WTC11 (cell line): ENCODE measurements around the gene FAM124A. TPM values are rescaled to one million over a fixed set of nuclear protein-coding genes. Genes with fewer than 3 reads are reported as not detected.
A peak's percentile ranks its signal among the peaks of the same experiment; 100 is the strongest.

Experiments used
- ATAC-seq: fragments of 200-7000 bp; cut with Tn5 transposase; 2 replicates; pipeline ENCODE4 v1.10.0; 2021; ENCODE audit warnings: mild to moderate bottlenecking, moderate library complexity
- CTCF ChIA-PET: fragments of 300-600 bp; sonication (Branson Sonifier 250); formaldehyde crosslinking; loops from one replicate; lab custom pipeline; 2021; ENCODE audit warnings: antibody characterized with exemption; lab: Charles Lee
- POLR2A ChIA-PET: fragments of 350-600 bp; sonication (Branson Sonifier 250); formaldehyde crosslinking; loops from one replicate; lab custom pipeline; 2021; ENCODE audit warnings: antibody characterized with exemption; lab: Charles Lee
- DNase-seq: peaks from one replicate; pipeline ENCODE4 v3.0.0; 2021; ENCODE audit warnings: low spot score
- H3K27ac Mint-ChIP-seq: 2 replicates; pipeline ENCODE4 v1.8.0; 2021; ENCODE audit warnings: mixed read lengths
- H3K27me3 Mint-ChIP-seq: 2 replicates; pipeline ENCODE4 v1.8.0; 2021; ENCODE audit warnings: low read depth, mild to moderate bottlenecking, moderate library complexity, mixed read lengths
- H3K36me3 Mint-ChIP-seq: 2 replicates; pipeline ENCODE4 v1.8.0; 2021; ENCODE audit warnings: mixed read lengths
- H3K4me1 Mint-ChIP-seq: 2 replicates; pipeline ENCODE4 v1.8.0; 2022; ENCODE audit warnings: mixed read lengths
- H3K4me3 Mint-ChIP-seq: 2 replicates; pipeline ENCODE4 v1.8.0; 2021; ENCODE audit warnings: mild to moderate bottlenecking, moderate library complexity, mixed read lengths
- H3K9me3 Mint-ChIP-seq: 2 replicates; pipeline ENCODE4 v1.8.0; 2021; ENCODE audit warnings: mixed read lengths
- CREB1 ChIP-seq: sonication (generic); formaldehyde crosslinking; IDR thresholded peaks from 2 replicates; pipeline ENCODE4 v1.8.0; 2023; ENCODE audit warnings: mild to moderate bottlenecking, missing genetic modification reagents
- EMX1 ChIP-seq: fragments of 250-450 bp; sonication (Bioruptor Pico); IDR thresholded peaks from 2 replicates; pipeline ENCODE4 v1.8.0; 2021; ENCODE audit warnings: mild to moderate bottlenecking
- ESRRA ChIP-seq: sonication (generic); formaldehyde crosslinking; IDR thresholded peaks from 2 replicates; pipeline ENCODE4 v1.8.1; 2022; ENCODE audit warnings: mild to moderate bottlenecking, missing genetic modification reagents, borderline replicate concordance
- GRHL2 ChIP-seq: fragments of 250-450 bp; sonication (Bioruptor Pico); IDR thresholded peaks from 2 replicates; pipeline ENCODE4 v1.8.0; 2022; ENCODE audit warnings: mild to moderate bottlenecking, moderate library complexity; ENCODE audit not compliant: insufficient replicate concordance, severe bottlenecking
- SMAD4 ChIP-seq: sonication (generic); formaldehyde crosslinking; IDR thresholded peaks from 2 replicates; pipeline ENCODE4 v1.8.0; 2022; ENCODE audit warnings: mild to moderate bottlenecking, missing genetic modification reagents
- TEAD1 ChIP-seq: sonication (generic); formaldehyde crosslinking; IDR thresholded peaks from 2 replicates; pipeline ENCODE4 v1.8.0; 2022; ENCODE audit warnings: mild to moderate bottlenecking, missing genetic modification reagents
- TP53 ChIP-seq: sonication (generic); formaldehyde crosslinking; IDR thresholded peaks from 2 replicates; pipeline ENCODE4 v1.8.1; 2023; ENCODE audit warnings: mild to moderate bottlenecking, missing genetic modification reagents
- ZNF219 ChIP-seq: sonication (generic); formaldehyde crosslinking; IDR thresholded peaks from 2 replicates; pipeline ENCODE4 v1.8.0; 2023; ENCODE audit warnings: missing genetic modification reagents, mild to moderate bottlenecking, borderline replicate concordance
- ZNF671 ChIP-seq: fragments of 250-450 bp; sonication (Bioruptor Pico); IDR thresholded peaks from 2 replicates; pipeline ENCODE4 v1.8.0; 2021; ENCODE audit warnings: mild to moderate bottlenecking
- total RNA-seq: library from RNA; stranded (reverse); gene quantifications from 3 replicates; pipeline ENCODE4 v1.2.3, GENCODE V29; 2021
- TF ChIP-seq, protein P1 (sequence below): sonication (generic); formaldehyde crosslinking; conservative IDR thresholded peaks from 2 replicates; pipeline ENCODE4 v1.8.1; 2023; ENCODE audit warnings: mild to moderate bottlenecking, low read depth, missing genetic modification reagents, moderate library complexity
- TF ChIP-seq, protein P2 (sequence below): fragments of 250-450 bp; sonication (Bioruptor Pico); IDR thresholded peaks from 2 replicates; pipeline ENCODE4 v1.9.0; 2021; ENCODE audit warnings: mild to moderate bottlenecking
- TF ChIP-seq, protein P3 (sequence below): sonication (generic); formaldehyde crosslinking; IDR thresholded peaks from 2 replicates; pipeline ENCODE4 v1.8.1; 2023; ENCODE audit warnings: mild to moderate bottlenecking, missing genetic modification reagents
- TF ChIP-seq, protein P4 (sequence below): sonication (generic); formaldehyde crosslinking; IDR thresholded peaks from 2 replicates; pipeline ENCODE4 v1.8.1; 2022; ENCODE audit warnings: low read depth, mild to moderate bottlenecking, moderate library complexity, missing genetic modification reagents, borderline replicate concordance

The FAM124A gene
- total RNA-seq, 1 experiment from 2014 or later = 45.8 TPM

DNA sequence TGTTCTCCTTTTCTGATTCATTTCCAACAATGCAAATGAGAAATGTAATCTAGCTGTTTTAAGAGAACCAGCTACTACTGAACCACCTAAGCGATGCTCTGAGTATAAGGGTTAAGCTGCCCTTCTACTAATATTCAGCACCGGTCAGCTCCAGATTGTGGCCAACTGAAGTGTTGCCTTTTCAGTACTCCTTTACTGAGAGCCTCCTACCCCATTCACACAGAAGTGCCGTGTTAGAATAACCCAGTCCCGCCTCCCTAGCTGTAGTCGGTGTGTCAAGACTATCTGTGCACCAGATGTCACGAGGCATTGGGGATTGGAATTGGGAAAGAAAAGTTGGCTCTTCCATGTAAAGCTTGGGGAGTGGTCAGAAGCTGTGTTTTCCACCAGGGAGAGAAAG lies 45.4 kb downstream of the FAM124A start (continued):
- TF ChIP-seq, protein P1, sequence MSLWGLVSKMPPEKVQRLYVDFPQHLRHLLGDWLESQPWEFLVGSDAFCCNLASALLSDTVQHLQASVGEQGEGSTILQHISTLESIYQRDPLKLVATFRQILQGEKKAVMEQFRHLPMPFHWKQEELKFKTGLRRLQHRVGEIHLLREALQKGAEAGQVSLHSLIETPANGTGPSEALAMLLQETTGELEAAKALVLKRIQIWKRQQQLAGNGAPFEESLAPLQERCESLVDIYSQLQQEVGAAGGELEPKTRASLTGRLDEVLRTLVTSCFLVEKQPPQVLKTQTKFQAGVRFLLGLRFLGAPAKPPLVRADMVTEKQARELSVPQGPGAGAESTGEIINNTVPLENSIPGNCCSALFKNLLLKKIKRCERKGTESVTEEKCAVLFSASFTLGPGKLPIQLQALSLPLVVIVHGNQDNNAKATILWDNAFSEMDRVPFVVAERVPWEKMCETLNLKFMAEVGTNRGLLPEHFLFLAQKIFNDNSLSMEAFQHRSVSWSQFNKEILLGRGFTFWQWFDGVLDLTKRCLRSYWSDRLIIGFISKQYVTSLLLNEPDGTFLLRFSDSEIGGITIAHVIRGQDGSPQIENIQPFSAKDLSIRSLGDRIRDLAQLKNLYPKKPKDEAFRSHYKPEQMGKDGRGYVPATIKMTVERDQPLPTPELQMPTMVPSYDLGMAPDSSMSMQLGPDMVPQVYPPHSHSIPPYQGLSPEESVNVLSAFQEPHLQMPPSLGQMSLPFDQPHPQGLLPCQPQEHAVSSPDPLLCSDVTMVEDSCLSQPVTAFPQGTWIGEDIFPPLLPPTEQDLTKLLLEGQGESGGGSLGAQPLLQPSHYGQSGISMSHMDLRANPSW (CRISPR knock-in tag) = no peak
- no peak for TF ChIP-seq SMAD4 (CRISPR knock-in tag)
- no peak for TF ChIP-seq ESRRA

DNA sequence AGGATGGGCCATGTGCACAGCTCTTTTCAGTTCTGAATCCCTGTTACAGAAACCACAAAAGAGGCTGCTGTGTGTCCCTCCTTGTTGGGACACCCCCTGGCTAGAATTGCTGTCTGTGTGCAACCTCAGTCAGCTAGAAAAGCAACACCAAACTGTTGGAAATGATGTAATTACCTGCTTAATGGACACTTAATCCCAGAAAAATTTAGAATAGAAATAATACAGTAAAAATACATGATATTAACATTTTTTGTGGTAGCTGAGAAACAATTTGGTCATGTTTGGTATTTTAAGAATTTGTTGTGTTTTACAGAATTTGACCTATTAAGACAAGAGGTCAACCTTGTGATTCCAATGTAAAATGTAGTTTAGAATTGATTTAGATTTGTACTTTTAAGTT lies 46.8 kb downstream of the FAM124A start:
- no peak for ATAC-seq
- Mint-ChIP-seq H3K36me3 (peaks cover 24% of the 10 kb centered on the region), H3K27ac (peak overlapping the region; percentile 64; the same call in 1 of the 2 replicates), H3K9me3 (no peaks in the 10 kb centered on the region), H3K4me1 (peaks cover 40% of the 10 kb centered on the region), H3K4me3 (no peak overlapping the region), H3K27me3 (no peaks in the 10 kb centered on the region)
- ChIA-PET POLR2A (no interaction called here), CTCF (interaction anchor here (0.9 to 2.7 kb wide), 6 partner anchors 17 to 148 kb away, joined by 3 to 25 read pairs (median 4); no protein-coding TSS in a partner anchor)
- DNase-seq = no peak
- TF ChIP-seq GRHL2 (CRISPR knock-in tag) (no peak), TP53 (CRISPR knock-in tag) (no peak), ZNF671 (CRISPR knock-in tag) (no peak), CREB1 (CRISPR knock-in tag) (no peak), TEAD1 (CRISPR knock-in tag) (no peak), ZNF219 (CRISPR knock-in tag) (no peak), EMX1 (CRISPR knock-in tag) (no peak)
- TF ChIP-seq, protein P2, sequence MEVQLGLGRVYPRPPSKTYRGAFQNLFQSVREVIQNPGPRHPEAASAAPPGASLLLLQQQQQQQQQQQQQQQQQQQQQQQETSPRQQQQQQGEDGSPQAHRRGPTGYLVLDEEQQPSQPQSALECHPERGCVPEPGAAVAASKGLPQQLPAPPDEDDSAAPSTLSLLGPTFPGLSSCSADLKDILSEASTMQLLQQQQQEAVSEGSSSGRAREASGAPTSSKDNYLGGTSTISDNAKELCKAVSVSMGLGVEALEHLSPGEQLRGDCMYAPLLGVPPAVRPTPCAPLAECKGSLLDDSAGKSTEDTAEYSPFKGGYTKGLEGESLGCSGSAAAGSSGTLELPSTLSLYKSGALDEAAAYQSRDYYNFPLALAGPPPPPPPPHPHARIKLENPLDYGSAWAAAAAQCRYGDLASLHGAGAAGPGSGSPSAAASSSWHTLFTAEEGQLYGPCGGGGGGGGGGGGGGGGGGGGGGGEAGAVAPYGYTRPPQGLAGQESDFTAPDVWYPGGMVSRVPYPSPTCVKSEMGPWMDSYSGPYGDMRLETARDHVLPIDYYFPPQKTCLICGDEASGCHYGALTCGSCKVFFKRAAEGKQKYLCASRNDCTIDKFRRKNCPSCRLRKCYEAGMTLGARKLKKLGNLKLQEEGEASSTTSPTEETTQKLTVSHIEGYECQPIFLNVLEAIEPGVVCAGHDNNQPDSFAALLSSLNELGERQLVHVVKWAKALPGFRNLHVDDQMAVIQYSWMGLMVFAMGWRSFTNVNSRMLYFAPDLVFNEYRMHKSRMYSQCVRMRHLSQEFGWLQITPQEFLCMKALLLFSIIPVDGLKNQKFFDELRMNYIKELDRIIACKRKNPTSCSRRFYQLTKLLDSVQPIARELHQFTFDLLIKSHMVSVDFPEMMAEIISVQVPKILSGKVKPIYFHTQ (CRISPR knock-in tag) = no peak
- TF ChIP-seq, protein P3, sequence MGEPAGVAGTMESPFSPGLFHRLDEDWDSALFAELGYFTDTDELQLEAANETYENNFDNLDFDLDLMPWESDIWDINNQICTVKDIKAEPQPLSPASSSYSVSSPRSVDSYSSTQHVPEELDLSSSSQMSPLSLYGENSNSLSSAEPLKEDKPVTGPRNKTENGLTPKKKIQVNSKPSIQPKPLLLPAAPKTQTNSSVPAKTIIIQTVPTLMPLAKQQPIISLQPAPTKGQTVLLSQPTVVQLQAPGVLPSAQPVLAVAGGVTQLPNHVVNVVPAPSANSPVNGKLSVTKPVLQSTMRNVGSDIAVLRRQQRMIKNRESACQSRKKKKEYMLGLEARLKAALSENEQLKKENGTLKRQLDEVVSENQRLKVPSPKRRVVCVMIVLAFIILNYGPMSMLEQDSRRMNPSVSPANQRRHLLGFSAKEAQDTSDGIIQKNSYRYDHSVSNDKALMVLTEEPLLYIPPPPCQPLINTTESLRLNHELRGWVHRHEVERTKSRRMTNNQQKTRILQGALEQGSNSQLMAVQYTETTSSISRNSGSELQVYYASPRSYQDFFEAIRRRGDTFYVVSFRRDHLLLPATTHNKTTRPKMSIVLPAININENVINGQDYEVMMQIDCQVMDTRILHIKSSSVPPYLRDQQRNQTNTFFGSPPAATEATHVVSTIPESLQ = no peak

DNA sequence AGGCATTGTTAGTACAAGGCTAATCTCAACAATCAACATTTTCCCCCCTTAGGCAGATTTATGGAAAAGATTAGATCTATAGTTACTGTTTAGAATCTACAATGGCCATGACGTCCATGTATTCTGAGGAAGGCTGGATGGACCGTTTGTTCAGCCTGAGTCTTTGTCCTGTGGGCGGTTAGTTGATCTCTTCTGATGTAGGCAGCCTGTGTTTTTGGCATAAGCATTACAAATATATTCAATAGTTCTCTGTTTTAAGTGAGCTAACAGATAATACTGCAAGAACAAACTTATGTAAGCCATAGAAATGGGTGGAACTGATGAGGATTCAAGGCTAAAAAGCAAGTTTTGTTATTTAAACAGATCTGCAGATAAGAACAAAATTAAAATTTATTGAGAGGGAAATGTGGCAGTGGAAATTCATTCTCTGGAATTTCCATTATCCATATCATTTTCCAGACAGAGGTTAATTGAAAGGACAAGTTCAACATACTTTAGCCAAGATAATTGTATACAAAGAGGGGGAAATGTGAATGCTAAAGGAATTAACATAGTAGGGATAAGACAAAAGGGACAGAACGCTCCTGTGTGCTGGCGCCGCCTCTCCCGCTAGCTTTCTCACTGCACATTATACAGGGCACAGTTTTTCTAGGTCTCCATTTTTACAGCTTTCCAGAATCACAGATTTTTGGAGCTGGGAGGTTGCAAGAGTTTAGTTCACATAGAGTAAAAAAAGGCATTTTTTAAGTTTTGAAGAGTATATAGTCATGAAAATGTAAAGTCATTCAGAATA lies 48.6 kb downstream of the FAM124A start:
- ChIA-PET CTCF (interaction anchor here (0.7 to 1.0 kb wide), 3 partner anchors 8 to 145 kb away, joined by 3 to 6 read pairs (median 3); no protein-coding TSS in a partner anchor), POLR2A (no interaction called here)
- Mint-ChIP-seq H3K9me3 (no peaks in the 10 kb centered on the region), H3K36me3 (peaks cover 9% of the 10 kb centered on the region), H3K4me1 (peaks cover 46% of the 10 kb centered on the region), H3K4me3 (no peak overlapping the region), H3K27me3 (no peaks in the 10 kb centered on the region), H3K27ac (peak overlapping the region; percentile 70; the same call in 1 of the 2 replicates)
- no peak for ATAC-seq
- DNase-seq = no peak
- TF ChIP-seq, protein P4, sequence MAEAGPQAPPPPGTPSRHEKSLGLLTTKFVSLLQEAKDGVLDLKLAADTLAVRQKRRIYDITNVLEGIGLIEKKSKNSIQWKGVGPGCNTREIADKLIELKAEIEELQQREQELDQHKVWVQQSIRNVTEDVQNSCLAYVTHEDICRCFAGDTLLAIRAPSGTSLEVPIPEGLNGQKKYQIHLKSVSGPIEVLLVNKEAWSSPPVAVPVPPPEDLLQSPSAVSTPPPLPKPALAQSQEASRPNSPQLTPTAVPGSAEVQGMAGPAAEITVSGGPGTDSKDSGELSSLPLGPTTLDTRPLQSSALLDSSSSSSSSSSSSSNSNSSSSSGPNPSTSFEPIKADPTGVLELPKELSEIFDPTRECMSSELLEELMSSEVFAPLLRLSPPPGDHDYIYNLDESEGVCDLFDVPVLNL (CRISPR knock-in tag) = no peak
